ENCODE data around the gene TSPAN14.

TSPAN14 gene

GRCh38 chr10:80509403-80510161 is 55.5 kb downstream of the TSPAN14 start:
- peaks cover 53% of the 10 kb centered on the region for H3K4me1 ChIP-seq (ENCODE audit: control insufficient read depth, insufficient read depth, low read length, poor library complexity, severe bottlenecking)
- peaks cover 72% of the 10 kb centered on the region for H3K36me3 ChIP-seq (ENCODE audit: control insufficient read depth, insufficient read depth, low read length)
- 73 to 91% methylated on average over 14 to 17 of the region's 18 CpGs for WGBS, 2 experiments (ENCODE audit: insufficient coverage in 2 of 2)
- no peaks in the 10 kb centered on the region for H3K9me3 ChIP-seq (ENCODE audit: control insufficient read depth, low read length)
- H3K4me3 ChIP-seq (ENCODE audit: extremely low read depth, insufficient read depth, low read length, poor library complexity, severe bottlenecking), result no peak overlapping the region
- peak overlapping the region; percentile 60 for H3K27ac ChIP-seq (ENCODE audit: low read depth, low read length, severe bottlenecking)

DNA sequence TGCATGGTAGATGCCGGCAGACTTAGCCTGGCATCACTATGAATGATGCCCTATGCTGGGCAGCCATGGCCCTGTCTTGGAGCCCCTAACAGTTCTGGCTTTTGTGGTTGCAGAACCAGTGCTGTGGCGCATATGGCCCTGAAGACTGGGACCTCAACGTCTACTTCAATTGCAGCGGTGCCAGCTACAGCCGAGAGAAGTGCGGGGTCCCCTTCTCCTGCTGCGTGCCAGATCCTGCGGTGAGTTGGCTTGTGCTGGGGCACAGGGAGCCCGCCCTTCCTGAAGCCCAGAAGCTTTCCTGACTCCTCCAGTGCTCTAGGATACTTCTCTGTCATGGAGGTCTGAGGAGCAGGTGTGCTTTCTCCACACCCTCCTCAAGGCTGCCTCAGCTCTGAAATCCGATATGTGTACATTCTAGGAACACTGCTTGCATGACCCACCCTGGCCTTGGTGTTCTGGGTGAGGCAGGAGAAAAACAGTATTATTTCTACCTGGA is 58.0 kb downstream of the TSPAN14 start:
- Histone ChIP-seq H3K27ac (ENCODE audit: low read depth, low read length, severe bottlenecking) (no peak overlapping the region), H3K36me3 (ENCODE audit: control insufficient read depth, insufficient read depth, low read length) (peaks cover 92% of the 10 kb centered on the region), H3K4me1 (ENCODE audit: control insufficient read depth, insufficient read depth, low read length, poor library complexity, severe bottlenecking) (peaks cover 30% of the 10 kb centered on the region), H3K4me3 (ENCODE audit: extremely low read depth, insufficient read depth, low read length, poor library complexity, severe bottlenecking) (no peak overlapping the region), H3K9me3 (ENCODE audit: control insufficient read depth, low read length) (no peaks in the 10 kb centered on the region)
- 91 to 99% methylated on average over 5 to 9 of the region's 10 CpGs for WGBS, 2 experiments (ENCODE audit: insufficient coverage in 2 of 2)

- H3K4me1 ChIP-seq (ENCODE audit: control insufficient read depth, insufficient read depth, low read length, poor library complexity, severe bottlenecking), result peaks cover 23% of the 10 kb centered on the region
- H3K36me3 ChIP-seq (ENCODE audit: control insufficient read depth, insufficient read depth, low read length), result peaks cover 97% of the 10 kb centered on the region
- no peaks in the 10 kb centered on the region for H3K9me3 ChIP-seq (ENCODE audit: control insufficient read depth, low read length)
- WGBS, 2 experiments (ENCODE audit: insufficient coverage in 2 of 2), result 92 to 100% methylated on average over 4 to 5 of the region's 6 CpGs
- no peak overlapping the region for H3K4me3 ChIP-seq (ENCODE audit: extremely low read depth, insufficient read depth, low read length, poor library complexity, severe bottlenecking)
- H3K27ac ChIP-seq (ENCODE audit: low read depth, low read length, severe bottlenecking), result no peak overlapping the region
Measured at GRCh38 chr10:80513106-80513505, 59.0 kb downstream of the TSPAN14 start.

- Histone ChIP-seq H3K9me3 (ENCODE audit: control insufficient read depth, low read length) (no peaks in the 10 kb centered on the region), H3K4me1 (ENCODE audit: control insufficient read depth, insufficient read depth, low read length, poor library complexity, severe bottlenecking) (no peaks in the 10 kb centered on the region), H3K4me3 (ENCODE audit: extremely low read depth, insufficient read depth, low read length, poor library complexity, severe bottlenecking) (no peak overlapping the region), H3K27ac (ENCODE audit: low read depth, low read length, severe bottlenecking) (no peak overlapping the region), H3K36me3 (ENCODE audit: control insufficient read depth, insufficient read depth, low read length) (peaks cover 98% of the 10 kb centered on the region)
- 90 to 100% methylated on average over 1 to 2 of the region's 5 CpGs for WGBS, 2 experiments (ENCODE audit: insufficient coverage in 2 of 2)
Measured at GRCh38 chr10:80515511-80515910, 61.4 kb downstream of the TSPAN14 start.

DNA sequence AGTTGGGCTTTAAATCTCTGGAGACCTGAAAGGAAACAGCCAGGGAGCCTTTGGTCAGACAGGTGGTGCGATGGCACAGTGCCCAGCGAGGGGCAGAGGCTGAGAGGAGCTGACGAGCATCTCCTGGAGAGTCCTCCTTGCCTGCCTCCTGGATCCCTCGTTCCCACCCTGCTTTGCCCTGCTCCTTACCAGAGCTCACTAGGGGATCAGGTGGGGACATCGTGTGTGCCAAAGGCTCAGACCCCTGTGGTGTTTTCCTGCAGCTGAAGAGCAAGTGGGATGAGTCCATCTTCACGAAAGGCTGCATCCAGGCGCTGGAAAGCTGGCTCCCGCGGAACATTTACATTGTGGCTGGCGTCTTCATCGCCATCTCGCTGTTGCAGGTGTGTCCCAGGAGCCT is 61.8 kb downstream of the TSPAN14 start:
- Histone ChIP-seq H3K27ac (ENCODE audit: low read depth, low read length, severe bottlenecking) (no peak overlapping the region), H3K9me3 (ENCODE audit: control insufficient read depth, low read length) (no peaks in the 10 kb centered on the region), H3K36me3 (ENCODE audit: control insufficient read depth, insufficient read depth, low read length) (peaks cover 98% of the 10 kb centered on the region), H3K4me1 (ENCODE audit: control insufficient read depth, insufficient read depth, low read length, poor library complexity, severe bottlenecking) (no peaks in the 10 kb centered on the region), H3K4me3 (ENCODE audit: extremely low read depth, insufficient read depth, low read length, poor library complexity, severe bottlenecking) (no peak overlapping the region)
- 98% methylated on average over 12 of the region's 12 CpGs for WGBS, 2 experiments (ENCODE audit: insufficient coverage in 2 of 2)

DNA sequence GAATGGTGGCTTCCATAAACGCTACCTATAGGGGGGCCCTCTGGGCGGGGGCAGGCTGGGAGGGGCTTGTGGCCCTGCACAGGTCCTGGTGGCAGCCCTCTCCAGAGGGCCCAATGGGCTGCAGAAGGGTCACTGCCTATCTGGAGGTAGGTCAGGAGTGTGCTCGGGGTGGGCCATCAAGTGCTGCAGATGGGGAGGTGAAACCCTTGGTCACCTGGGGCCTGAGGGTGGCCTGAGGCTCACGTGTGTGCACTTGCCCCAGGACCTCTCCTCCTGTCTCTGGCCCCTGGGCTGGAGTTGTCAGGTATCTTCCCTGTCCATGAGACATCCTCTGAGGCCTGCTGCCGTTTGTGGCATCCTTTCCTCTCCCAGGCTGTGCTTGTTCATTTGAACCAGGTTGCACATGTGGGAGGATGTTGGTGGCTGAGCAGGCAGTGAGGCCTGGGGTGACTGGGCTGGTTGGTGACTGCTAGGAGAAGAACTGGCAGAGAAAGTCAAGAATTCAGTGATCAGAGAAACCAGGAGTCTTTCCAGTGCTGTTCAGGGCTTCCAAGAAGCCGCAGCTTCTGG is 62.5 kb downstream of the TSPAN14 start:
- Histone ChIP-seq H3K27ac (ENCODE audit: low read depth, low read length, severe bottlenecking) (no peak overlapping the region), H3K36me3 (ENCODE audit: control insufficient read depth, insufficient read depth, low read length) (peaks cover 99% of the 10 kb centered on the region), H3K4me1 (ENCODE audit: control insufficient read depth, insufficient read depth, low read length, poor library complexity, severe bottlenecking) (no peaks in the 10 kb centered on the region), H3K4me3 (ENCODE audit: extremely low read depth, insufficient read depth, low read length, poor library complexity, severe bottlenecking) (no peak overlapping the region), H3K9me3 (ENCODE audit: control insufficient read depth, low read length) (no peaks in the 10 kb centered on the region)
- 94 to 98% methylated on average over 5 of the region's 6 CpGs for WGBS, 2 experiments (ENCODE audit: insufficient coverage in 2 of 2)

DNA sequence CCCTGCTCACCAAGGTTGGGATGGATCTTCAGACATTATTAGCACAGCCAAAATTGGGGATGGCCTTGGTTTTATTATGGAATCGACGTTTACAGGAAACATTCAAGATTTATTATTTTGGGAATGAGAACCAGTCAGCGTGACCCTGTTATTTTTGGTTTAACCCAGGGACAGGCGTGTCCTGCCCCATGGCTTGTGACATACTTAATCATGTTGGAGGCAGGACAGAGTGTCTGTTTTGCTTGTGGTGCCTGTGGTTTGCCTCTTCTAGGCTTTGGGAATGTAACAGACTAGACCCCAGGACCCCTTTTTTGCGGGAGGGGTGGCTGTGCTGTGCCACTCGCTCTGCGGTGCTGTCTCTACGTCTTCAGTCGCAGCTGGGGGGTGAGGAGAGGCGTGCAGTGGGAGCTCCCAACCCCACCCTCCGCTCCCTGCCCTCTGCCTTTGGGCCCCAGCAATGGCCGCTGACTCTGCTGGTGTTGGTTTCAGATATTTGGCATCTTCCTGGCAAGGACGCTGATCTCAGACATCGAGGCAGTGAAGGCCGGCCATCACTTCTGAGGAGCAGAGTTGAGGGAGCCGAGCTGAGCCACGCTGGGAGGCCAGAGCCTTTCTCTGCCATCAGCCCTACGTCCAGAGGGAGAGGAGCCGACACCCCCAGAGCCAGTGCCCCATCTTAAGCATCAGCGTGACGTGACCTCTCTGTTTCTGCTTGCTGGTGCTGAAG is 63.5 kb downstream of the TSPAN14 start:
- Histone ChIP-seq H3K4me1 (ENCODE audit: control insufficient read depth, insufficient read depth, low read length, poor library complexity, severe bottlenecking) (no peaks in the 10 kb centered on the region), H3K36me3 (ENCODE audit: control insufficient read depth, insufficient read depth, low read length) (peaks cover 97% of the 10 kb centered on the region), H3K27ac (ENCODE audit: low read depth, low read length, severe bottlenecking) (no peak overlapping the region), H3K9me3 (ENCODE audit: control insufficient read depth, low read length) (no peaks in the 10 kb centered on the region), H3K4me3 (ENCODE audit: extremely low read depth, insufficient read depth, low read length, poor library complexity, severe bottlenecking) (no peak overlapping the region)
- WGBS, 2 experiments (ENCODE audit: insufficient coverage in 2 of 2), result 92 to 98% methylated on average over 13 to 19 of the region's 21 CpGs

DNA sequence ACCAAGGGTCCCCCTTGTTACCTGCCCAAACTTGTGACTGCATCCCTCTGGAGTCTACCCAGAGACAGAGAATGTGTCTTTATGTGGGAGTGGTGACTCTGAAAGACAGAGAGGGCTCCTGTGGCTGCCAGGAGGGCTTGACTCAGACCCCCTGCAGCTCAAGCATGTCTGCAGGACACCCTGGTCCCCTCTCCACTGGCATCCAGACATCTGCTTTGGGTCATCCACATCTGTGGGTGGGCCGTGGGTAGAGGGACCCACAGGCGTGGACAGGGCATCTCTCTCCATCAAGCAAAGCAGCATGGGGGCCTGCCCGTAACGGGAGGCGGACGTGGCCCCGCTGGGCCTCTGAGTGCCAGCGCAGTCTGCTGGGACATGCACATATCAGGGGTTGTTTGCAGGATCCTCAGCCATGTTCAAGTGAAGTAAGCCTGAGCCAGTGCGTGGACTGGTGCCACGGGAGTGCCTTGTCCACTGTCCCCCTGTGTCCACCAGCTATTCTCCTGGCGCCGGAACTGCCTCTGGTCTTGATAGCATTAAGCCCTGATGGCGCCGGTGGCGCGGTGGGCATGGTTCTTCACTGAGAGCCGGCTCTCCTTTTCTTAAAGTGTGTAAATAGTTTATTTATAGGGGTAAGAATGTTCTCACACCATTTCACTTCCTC is 64.2 kb downstream of the TSPAN14 start:
- Histone ChIP-seq H3K9me3 (ENCODE audit: control insufficient read depth, low read length) (no peaks in the 10 kb centered on the region), H3K36me3 (ENCODE audit: control insufficient read depth, insufficient read depth, low read length) (peaks cover 90% of the 10 kb centered on the region)
- 94 to 99% methylated on average over 8 to 12 of the region's 17 CpGs for WGBS, 2 experiments (ENCODE audit: insufficient coverage in 2 of 2)

GRCh38 chr10:80518807-80519360 is 64.8 kb downstream of the TSPAN14 start:
- Histone ChIP-seq H3K4me3 (ENCODE audit: extremely low read depth, insufficient read depth, low read length, poor library complexity, severe bottlenecking) (no peak overlapping the region), H3K36me3 (ENCODE audit: control insufficient read depth, insufficient read depth, low read length) (peaks cover 84% of the 10 kb centered on the region), H3K4me1 (ENCODE audit: control insufficient read depth, insufficient read depth, low read length, poor library complexity, severe bottlenecking) (no peaks in the 10 kb centered on the region), H3K9me3 (ENCODE audit: control insufficient read depth, low read length) (no peaks in the 10 kb centered on the region), H3K27ac (ENCODE audit: low read depth, low read length, severe bottlenecking) (no peak overlapping the region)
- 96% methylated on average over 7 of the region's 7 CpGs for WGBS, 2 experiments (ENCODE audit: insufficient coverage in 2 of 2)

More for the DNA sequence above, 64.2 kb downstream of the TSPAN14 start:
- Histone ChIP-seq H3K4me3 (ENCODE audit: extremely low read depth, insufficient read depth, low read length, poor library complexity, severe bottlenecking) (no peak overlapping the region), H3K27ac (ENCODE audit: low read depth, low read length, severe bottlenecking) (no peak overlapping the region), H3K4me1 (ENCODE audit: control insufficient read depth, insufficient read depth, low read length, poor library complexity, severe bottlenecking) (no peaks in the 10 kb centered on the region)

- peaks cover 72% of the 10 kb centered on the region for H3K36me3 ChIP-seq (ENCODE audit: control insufficient read depth, insufficient read depth, low read length)
- 93 to 97% methylated on average over 10 to 12 of the region's 14 CpGs for WGBS, 2 experiments (ENCODE audit: insufficient coverage in 2 of 2)
Measured at GRCh38 chr10:80519936-80520650, 66.0 kb downstream of the TSPAN14 start.

More at GRCh38 chr10:80519936-80520650, 66.0 kb downstream of the TSPAN14 start:
- peaks cover 6% of the 10 kb centered on the region for H3K4me1 ChIP-seq (ENCODE audit: control insufficient read depth, insufficient read depth, low read length, poor library complexity, severe bottlenecking)
- no peak overlapping the region for H3K4me3 ChIP-seq (ENCODE audit: extremely low read depth, insufficient read depth, low read length, poor library complexity, severe bottlenecking)
- no peak overlapping the region for H3K27ac ChIP-seq (ENCODE audit: low read depth, low read length, severe bottlenecking)
- no peaks in the 10 kb centered on the region for H3K9me3 ChIP-seq (ENCODE audit: control insufficient read depth, low read length)
